HG02798 (cell line): ENCODE results near the gene EEF1AKMT4.
A peak's percentile ranks its signal among the peaks of the same experiment; 100 is the strongest.
"Not testable (repeated sequence)": the region's sequence is repeated elsewhere in the genome, so short reads cannot be mapped to it uniquely, and the experiment has no call there.

Experiments used
- ATAC-seq: cut with Tn5 transposase; IDR thresholded peaks from one replicate; pipeline ENCODE4 v1.9.1; 2021; ENCODE audit warnings: mild to moderate bottlenecking; ENCODE audit not compliant: unreplicated experiment, poor library complexity

The EEF1AKMT4 gene

GRCh38 chr3:184259396-184259877 is 10.0 kb downstream of the EEF1AKMT4 start:
- no peak for ATAC-seq

GRCh38 chr3:184259878-184260723 is 10.6 kb downstream of the EEF1AKMT4 start:
- no peak for ATAC-seq

GRCh38 chr3:184260724-184261269 is 11.3 kb downstream of the EEF1AKMT4 start:
- ATAC-seq: no peak

- ATAC-seq: peak; percentile 45
Measured at GRCh38 chr3:184261270-184261853, 11.9 kb downstream of the EEF1AKMT4 start, which contains the start of gene CAMK2N2. Gene CAMK2N2 (minus strand): TSS chr3:184261553. CDS start chr3:184261285, 268 bp downstream.

DNA sequence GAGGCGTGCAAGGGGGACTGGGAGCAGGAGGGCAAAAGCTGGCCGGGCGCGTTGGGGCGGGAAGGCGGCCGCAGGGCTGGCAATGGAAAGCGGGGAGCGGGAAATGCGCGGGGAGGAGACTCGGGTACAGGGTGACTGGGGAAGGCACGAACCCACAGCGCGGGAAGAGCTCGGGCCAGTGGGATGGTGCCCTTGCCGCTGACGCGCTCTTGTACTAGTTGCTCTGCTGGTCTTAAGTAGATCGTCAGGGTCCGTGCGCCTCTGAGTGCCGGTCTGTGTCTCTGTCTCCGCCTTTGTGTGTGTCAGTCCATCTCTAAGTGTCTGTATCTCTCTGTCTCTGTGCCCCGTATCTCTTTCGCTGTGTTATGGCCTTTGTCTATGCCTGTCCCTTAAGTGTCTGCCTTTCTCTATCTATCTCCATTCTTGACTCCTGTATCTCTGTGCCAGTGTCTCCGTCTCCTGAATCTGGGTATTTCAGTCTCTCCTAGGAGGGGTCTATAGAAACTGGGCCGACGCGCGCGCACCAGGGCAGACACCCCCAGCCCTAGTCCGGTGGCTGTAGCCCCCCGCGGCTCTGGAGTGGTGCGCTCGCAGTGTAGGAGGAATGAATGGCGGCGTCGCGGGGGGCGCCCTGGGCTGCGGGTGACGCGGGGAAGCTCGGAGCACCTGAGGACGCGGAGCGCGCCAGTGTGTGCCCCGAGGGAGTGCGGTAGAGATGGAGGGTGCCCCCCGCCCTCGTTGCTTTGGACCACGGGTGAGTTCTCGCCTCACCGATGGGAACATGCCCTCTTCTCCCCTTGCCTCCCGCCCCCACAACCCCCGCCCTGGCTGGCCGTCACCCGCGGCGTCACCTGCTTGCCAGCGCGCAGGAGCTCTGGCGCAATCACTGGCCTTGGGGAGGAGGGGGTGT is 12.6 kb downstream of the EEF1AKMT4 start:
- ATAC-seq: no peak

DNA sequence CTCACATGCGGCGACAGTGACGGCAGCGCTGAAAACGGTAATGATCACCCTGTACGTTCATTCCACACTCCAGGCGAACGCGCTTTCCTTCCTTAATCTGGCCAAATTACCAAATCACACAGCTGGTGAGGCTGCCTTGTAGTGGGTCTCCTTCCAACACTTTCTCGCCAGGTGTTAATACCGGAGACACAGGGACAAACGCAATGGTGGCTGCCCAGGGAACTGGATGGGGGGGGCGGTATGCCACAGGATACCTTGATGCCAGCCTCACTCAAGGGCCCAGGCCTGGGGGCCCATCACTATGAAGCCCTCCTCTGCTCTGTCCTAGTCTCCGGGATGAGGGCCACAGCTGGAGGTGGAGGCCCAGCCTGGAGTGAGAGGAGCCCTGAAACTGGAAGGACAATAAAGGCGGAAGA is 13.3 kb downstream of the EEF1AKMT4 start:
- ATAC-seq: no peak

DNA sequence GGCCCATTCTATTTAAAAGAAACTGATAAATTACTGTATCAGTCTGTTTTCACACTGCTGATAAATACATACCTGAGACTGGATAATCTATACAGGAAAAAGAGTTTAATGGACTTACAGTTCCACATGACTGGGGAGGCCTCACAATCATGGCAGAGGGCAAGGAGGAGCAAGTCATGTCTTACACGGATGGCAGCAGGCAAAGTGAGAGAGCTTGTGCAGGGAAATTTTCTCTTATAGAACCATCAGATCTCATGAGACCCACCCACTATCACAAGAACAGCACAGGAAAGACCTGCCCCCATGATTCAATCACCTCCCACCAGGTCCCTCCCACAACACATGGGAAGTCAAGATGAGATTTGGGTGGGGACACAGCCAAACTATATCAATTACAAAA is 17.8 kb downstream of the EEF1AKMT4 start:
- not testable (repeated sequence) for ATAC-seq

DNA sequence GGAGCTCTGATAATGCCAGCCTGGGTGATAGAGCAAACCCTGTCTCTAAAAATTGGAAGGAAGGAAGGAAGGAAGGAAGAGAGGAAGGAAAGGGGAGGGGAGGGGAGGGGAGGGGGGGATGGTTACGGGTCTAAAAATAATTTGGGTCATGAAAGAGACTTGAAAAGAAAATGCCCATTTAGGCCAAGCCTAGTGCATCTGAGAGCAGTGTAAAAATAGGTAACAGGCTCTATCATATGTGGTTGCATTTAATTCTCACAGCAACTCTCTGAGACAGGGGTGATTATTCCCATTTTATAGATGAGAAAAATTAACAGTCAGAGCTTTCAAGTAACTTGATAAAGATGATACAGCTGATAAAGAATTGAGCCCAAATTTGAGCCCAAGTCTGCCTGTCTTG is 22.8 kb downstream of the EEF1AKMT4 start:
- no peak for ATAC-seq

- no peak for ATAC-seq
Measured at GRCh38 chr3:184275381-184275701, 25.9 kb downstream of the EEF1AKMT4 start.

- ATAC-seq: no peak
Measured at GRCh38 chr3:184275961-184276910, 26.8 kb downstream of the EEF1AKMT4 start, which contains the start of gene ECE2. Gene ECE2 (plus strand): TSS chr3:184276022. CDS start chr3:184276154, 132 bp downstream.

DNA sequence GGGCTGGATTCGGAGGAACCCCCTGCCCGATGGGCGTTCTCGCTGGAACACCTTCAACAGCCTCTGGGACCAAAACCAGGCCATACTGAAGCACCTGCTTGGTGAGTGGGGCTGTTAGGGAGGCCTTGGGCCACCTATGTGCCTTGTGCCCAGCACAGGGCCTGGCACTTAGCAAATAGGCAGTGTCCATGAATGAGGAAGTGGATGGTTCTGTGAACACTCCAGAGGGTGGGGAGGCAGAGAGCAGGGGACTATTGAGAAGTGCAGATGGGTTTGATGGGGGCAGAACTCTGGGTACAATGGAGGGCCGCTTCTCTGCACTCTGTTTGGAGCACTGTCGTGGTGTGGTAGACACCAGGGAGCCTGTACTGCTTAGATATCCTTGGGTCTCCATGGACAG is 27.9 kb downstream of the EEF1AKMT4 start:
- ATAC-seq: no peak

GRCh38 chr3:184282941-184283340 is 33.5 kb downstream of the EEF1AKMT4 start:
- ATAC-seq: no peak

- ATAC-seq: no peak
Measured at GRCh38 chr3:184283681-184284080, 34.2 kb downstream of the EEF1AKMT4 start.

GRCh38 chr3:184284696-184285095 is 35.2 kb downstream of the EEF1AKMT4 start:
- no peak for ATAC-seq

DNA sequence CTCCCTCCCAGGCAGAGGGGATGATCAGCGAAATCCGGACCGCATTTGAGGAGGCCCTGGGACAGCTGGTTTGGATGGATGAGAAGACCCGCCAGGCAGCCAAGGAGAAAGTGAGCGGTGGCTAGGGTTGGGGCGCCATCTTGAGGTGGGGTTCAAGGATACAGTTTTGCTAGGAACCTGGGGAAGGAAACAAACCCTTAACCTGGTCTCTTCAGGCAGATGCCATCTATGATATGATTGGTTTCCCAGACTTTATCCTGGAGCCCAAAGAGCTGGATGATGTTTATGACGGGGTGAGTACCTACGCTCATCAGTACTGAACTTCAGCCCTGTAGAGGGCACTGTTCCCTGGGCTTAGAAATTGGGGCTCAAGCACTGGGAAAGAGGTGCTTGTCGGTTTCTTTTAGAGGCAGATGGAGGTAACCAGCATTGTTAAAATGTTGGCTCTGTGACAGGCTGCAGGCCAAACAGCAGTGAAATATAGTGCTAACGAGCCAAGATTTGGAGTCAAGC is 40.0 kb downstream of the EEF1AKMT4 start:
- no peak for ATAC-seq

- no peak for ATAC-seq
Measured at GRCh38 chr3:184290331-184290730, 40.9 kb downstream of the EEF1AKMT4 start.

DNA sequence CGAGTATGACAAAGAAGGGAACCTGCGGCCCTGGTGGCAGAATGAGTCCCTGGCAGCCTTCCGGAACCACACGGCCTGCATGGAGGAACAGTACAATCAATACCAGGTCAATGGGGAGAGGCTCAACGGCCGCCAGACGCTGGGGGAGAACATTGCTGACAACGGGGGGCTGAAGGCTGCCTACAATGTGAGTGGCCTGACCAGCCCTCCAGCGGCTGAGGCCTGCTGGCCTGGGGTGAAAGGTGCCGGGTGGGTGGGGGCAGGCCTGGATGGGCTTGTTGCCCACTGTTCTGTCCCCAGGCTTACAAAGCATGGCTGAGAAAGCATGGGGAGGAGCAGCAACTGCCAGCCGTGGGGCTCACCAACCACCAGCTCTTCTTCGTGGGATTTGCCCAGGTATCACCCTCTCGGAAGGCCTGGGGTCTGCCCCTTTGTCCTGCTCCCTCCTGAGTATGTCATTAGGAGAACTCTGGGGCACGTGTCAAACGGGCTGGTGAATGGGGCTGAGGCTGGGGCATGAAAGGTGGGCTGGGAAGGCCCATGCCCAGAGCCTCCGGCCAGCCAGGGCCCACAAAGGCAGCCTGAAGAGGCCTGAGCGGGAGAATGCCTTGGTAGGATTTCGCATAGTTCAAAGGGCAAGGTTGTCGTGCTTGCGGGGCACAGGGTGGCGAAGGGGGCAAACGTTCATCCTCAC is 41.7 kb downstream of the EEF1AKMT4 start:
- ATAC-seq: no peak

DNA sequence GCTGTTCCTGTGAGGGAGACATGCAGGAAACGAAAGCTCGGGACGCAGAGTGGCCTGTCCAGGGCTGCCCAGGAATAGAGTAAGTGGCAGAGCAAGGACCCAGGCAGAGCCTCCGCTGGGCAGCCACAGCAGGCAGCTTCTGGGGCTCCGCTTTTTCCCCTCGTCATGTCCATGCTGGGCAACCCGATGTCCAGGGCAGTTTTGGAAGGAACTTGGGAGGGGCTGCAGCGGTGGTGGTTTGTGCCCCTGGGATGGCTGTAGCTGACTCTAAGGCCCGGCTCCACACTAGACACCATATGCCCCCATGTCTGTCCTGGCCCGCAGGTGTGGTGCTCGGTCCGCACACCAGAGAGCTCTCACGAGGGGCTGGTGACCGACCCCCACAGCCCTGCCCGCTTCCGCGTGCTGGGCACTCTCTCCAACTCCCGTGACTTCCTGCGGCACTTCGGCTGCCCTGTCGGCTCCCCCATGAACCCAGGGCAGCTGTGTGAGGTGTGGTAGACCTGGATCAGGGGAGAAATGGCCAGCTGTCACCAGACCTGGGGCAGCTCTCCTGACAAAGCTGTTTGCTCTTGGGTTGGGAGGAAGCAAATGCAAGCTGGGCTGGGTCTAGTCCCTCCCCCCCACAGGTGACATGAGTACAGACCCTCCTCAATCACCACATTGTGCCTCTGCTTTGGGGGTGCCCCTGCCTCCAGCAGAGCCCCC is 42.4 kb downstream of the EEF1AKMT4 start:
- ATAC-seq: no peak
